ENCODE measurements around the gene IDI2. TPM values are rescaled to one million over a fixed set of nuclear protein-coding genes. Genes with fewer than 3 reads are reported as not detected.

IDI2 gene
- total RNA-seq, 2 experiments from 2014 or later: not detected

DNA sequence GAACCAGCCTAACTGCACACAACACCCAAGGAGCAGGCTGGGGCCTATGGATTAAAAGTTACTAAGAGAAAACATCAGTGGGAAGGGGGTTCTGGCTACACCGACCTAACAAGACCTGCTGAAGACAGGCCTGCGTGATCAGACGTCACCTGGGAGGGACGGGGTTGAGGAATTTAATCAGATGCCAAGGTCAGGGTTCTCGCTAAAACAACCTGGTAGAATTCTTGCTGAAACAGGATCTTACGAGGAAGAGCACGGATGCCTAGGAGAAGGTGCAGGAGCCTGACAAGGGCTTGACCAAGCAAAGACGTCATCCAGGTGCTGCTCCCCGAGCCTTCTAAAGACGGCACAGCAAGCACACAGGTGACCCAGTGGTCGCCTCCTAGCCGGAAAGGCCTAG, 1.6 kb downstream of the IDI2 start:
- intact Hi-C loops (cut with DNase I, micrococcal nuclease): no loop called here
- no peak for ATAC-seq (ENCODE audit: poor library complexity)
- CTCF ChIA-PET: no interaction called here
- DNase-seq: no peak
- H3K27ac Mint-ChIP-seq: no peak overlapping the region
- H3K27me3 Mint-ChIP-seq: no peaks in the 10 kb centered on the region
- no peaks in the 10 kb centered on the region for H3K4me1 Mint-ChIP-seq (ENCODE audit: low read depth)
- no peaks in the 10 kb centered on the region for H3K9me3 ChIP-seq (ENCODE audit: control insufficient read depth in 1 of 2, insufficient read depth in 1 of 2, low read length in 2 of 2)
- POLR2A ChIA-PET: no interaction called here
- no peak overlapping the region for H3K4me3 Mint-ChIP-seq
- H3K4me3 ChIP-seq (ENCODE audit: low read length): no peak overlapping the region
- H3K27me3 ChIP-seq (ENCODE audit: control insufficient read depth in 1 of 2, insufficient read depth in 2 of 2, low read length in 2 of 2): no peaks in the 10 kb centered on the region
- no peak overlapping the region for H3K27ac ChIP-seq (ENCODE audit: low read depth in 1 of 2, low read length in 2 of 2)
- no peaks in the 10 kb centered on the region for H3K4me1 ChIP-seq (ENCODE audit: insufficient read depth, low read length)
- TF ChIP-seq, protein P1, sequence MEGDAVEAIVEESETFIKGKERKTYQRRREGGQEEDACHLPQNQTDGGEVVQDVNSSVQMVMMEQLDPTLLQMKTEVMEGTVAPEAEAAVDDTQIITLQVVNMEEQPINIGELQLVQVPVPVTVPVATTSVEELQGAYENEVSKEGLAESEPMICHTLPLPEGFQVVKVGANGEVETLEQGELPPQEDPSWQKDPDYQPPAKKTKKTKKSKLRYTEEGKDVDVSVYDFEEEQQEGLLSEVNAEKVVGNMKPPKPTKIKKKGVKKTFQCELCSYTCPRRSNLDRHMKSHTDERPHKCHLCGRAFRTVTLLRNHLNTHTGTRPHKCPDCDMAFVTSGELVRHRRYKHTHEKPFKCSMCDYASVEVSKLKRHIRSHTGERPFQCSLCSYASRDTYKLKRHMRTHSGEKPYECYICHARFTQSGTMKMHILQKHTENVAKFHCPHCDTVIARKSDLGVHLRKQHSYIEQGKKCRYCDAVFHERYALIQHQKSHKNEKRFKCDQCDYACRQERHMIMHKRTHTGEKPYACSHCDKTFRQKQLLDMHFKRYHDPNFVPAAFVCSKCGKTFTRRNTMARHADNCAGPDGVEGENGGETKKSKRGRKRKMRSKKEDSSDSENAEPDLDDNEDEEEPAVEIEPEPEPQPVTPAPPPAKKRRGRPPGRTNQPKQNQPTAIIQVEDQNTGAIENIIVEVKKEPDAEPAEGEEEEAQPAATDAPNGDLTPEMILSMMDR (IDR thresholded peaks at IDR 0.05): no peak
- H3K36me3 ChIP-seq (ENCODE audit: insufficient read depth, low read length): peaks cover 4% of the 10 kb centered on the region
- no peaks in the 10 kb centered on the region for H3K9me3 Mint-ChIP-seq
- H3K36me3 Mint-ChIP-seq (ENCODE audit: low read depth): peaks cover 9% of the 10 kb centered on the region

GRCh38 chr10:1022413-1022812, 3.2 kb downstream of the IDI2 start:
- Histone ChIP-seq H3K4me3 (ENCODE audit: low read length) (no peak overlapping the region), H3K27ac (ENCODE audit: low read depth in 1 of 2, low read length in 2 of 2) (no peak overlapping the region), H3K4me1 (ENCODE audit: insufficient read depth, low read length) (no peaks in the 10 kb centered on the region), H3K27me3 (ENCODE audit: control insufficient read depth in 1 of 2, insufficient read depth in 2 of 2, low read length in 2 of 2) (no peaks in the 10 kb centered on the region), H3K36me3 (ENCODE audit: insufficient read depth, low read length) (peaks cover 10% of the 10 kb centered on the region), H3K9me3 (ENCODE audit: control insufficient read depth in 1 of 2, insufficient read depth in 1 of 2, low read length in 2 of 2) (no peaks in the 10 kb centered on the region)
- no peaks in the 10 kb centered on the region for H3K27me3 Mint-ChIP-seq
- H3K9me3 Mint-ChIP-seq: no peaks in the 10 kb centered on the region
- H3K36me3 Mint-ChIP-seq (ENCODE audit: low read depth): peaks cover 23% of the 10 kb centered on the region
- no peak overlapping the region for H3K27ac Mint-ChIP-seq
- no peak for DNase-seq
- TF ChIP-seq, protein P1 (IDR thresholded peaks at IDR 0.05): no peak
- POLR2A ChIA-PET: no interaction called here
- CTCF ChIA-PET: no interaction called here
- ATAC-seq (ENCODE audit: poor library complexity): no peak
- H3K4me3 Mint-ChIP-seq: no peak overlapping the region
- no peaks in the 10 kb centered on the region for H3K4me1 Mint-ChIP-seq (ENCODE audit: low read depth)
- intact Hi-C loops (cut with DNase I, micrococcal nuclease): no loop called here

GRCh38 chr10:1020958-1021357, 4.7 kb downstream of the IDI2 start:
- DNase-seq: no peak
- intact Hi-C loops (cut with DNase I, micrococcal nuclease): no loop called here

More at GRCh38 chr10:1020958-1021357, 4.7 kb downstream of the IDI2 start:
- no peaks in the 10 kb centered on the region for H3K4me1 Mint-ChIP-seq (ENCODE audit: low read depth)
- Histone ChIP-seq H3K4me1 (ENCODE audit: insufficient read depth, low read length) (no peaks in the 10 kb centered on the region), H3K36me3 (ENCODE audit: insufficient read depth, low read length) (peaks cover 24% of the 10 kb centered on the region), H3K4me3 (ENCODE audit: low read length) (no peak overlapping the region), H3K9me3 (ENCODE audit: control insufficient read depth in 1 of 2, insufficient read depth in 1 of 2, low read length in 2 of 2) (no peaks in the 10 kb centered on the region), H3K27me3 (ENCODE audit: control insufficient read depth in 1 of 2, insufficient read depth in 2 of 2, low read length in 2 of 2) (no peaks in the 10 kb centered on the region), H3K27ac (ENCODE audit: low read depth in 1 of 2, low read length in 2 of 2) (no peak overlapping the region)
- TF ChIP-seq, protein P1 (IDR thresholded peaks at IDR 0.05): no peak
- ChIA-PET POLR2A (no interaction called here), CTCF (no interaction called here)
- H3K27me3 Mint-ChIP-seq: no peaks in the 10 kb centered on the region
- no peak for ATAC-seq (ENCODE audit: poor library complexity)
- no peak overlapping the region for H3K27ac Mint-ChIP-seq
- no peaks in the 10 kb centered on the region for H3K9me3 Mint-ChIP-seq
- no peak overlapping the region for H3K4me3 Mint-ChIP-seq
- peaks cover 37% of the 10 kb centered on the region for H3K36me3 Mint-ChIP-seq (ENCODE audit: low read depth)

Measured in CD4-positive, alpha-beta T cell (primary cell).